ENCODE data around the gene SEMA4C.

Gene SEMA4C

GRCh38 chr2:96869822-96870625 lies at the start of gene SEMA4C:
Gene SEMA4C, minus strand, starts transcription at chr2:96870080. Its CDS starts 2,194 bp downstream, at chr2:96867886.
- Histone ChIP-seq H3K4me3 (peak within 1 kb of the TSS; percentile 58 to 96 (median 80)), H3K27ac (peak within 1 kb of the TSS; percentile 88 to 99 (median 97))

GRCh38 chr2:96918754-96919550 lies 49.1 kb upstream of the SEMA4C start:
- H3K4me3 ChIP-seq, result no peak overlapping the region
- no peak overlapping the region for H3K27ac ChIP-seq

GRCh38 chr2:96918092-96918753 lies 48.3 kb upstream of the SEMA4C start:
- Histone ChIP-seq H3K4me3 (no peak overlapping the region), H3K27ac (peak overlapping the region in 1 of 21 experiments; percentile 27)

GRCh38 chr2:96916646-96917543 lies 47.0 kb upstream of the SEMA4C start:
- Histone ChIP-seq H3K27ac (peak overlapping the region in 11 of 21 experiments; percentile 33 to 61 (median 53)), H3K4me3 (no peak overlapping the region)

- peak overlapping the region in 10 of 21 experiments; percentile 33 to 61 (median 53) for H3K27ac ChIP-seq
Observed at GRCh38 chr2:96916156-96916630, 46.3 kb upstream of the SEMA4C start.

GRCh38 chr2:96914332-96914731 lies 44.5 kb upstream of the SEMA4C start:
- peak overlapping the region in 12 of 21 experiments; percentile 6 to 88 (median 66) for H3K27ac ChIP-seq
- no peak overlapping the region for H3K4me3 ChIP-seq

More at GRCh38 chr2:96916156-96916630, 46.3 kb upstream of the SEMA4C start:
- H3K4me3 ChIP-seq, result no peak overlapping the region

GRCh38 chr2:96913398-96914202 lies 43.7 kb upstream of the SEMA4C start:
- no peak overlapping the region for H3K4me3 ChIP-seq
- H3K27ac ChIP-seq, result peak overlapping the region in 14 of 21 experiments; percentile 4 to 88 (median 65)

- Histone ChIP-seq H3K27ac (peak overlapping the region in 11 of 21 experiments; percentile 4 to 88 (median 67)), H3K4me3 (no peak overlapping the region)
Observed at GRCh38 chr2:96913117-96913397, 43.2 kb upstream of the SEMA4C start.

- H3K27ac ChIP-seq, result peak overlapping the region in 9 of 21 experiments; percentile 4 to 88 (median 69)
- no peak overlapping the region for H3K4me3 ChIP-seq
Observed at GRCh38 chr2:96912346-96913116, 42.7 kb upstream of the SEMA4C start.

- no peak overlapping the region for H3K27ac ChIP-seq
- H3K4me3 ChIP-seq, result no peak overlapping the region
Observed at GRCh38 chr2:96909611-96910021, 39.7 kb upstream of the SEMA4C start.

- no peak overlapping the region for H3K4me3 ChIP-seq
- peak overlapping the region; percentile 29 to 87 (median 75) for H3K27ac ChIP-seq
Observed at GRCh38 chr2:96907115-96908041, 37.5 kb upstream of the SEMA4C start.

GRCh38 chr2:96906729-96907114 lies 36.8 kb upstream of the SEMA4C start:
- Histone ChIP-seq H3K4me3 (no peak overlapping the region), H3K27ac (peak overlapping the region; percentile 47 to 87 (median 75))

- Histone ChIP-seq H3K4me3 (no peak overlapping the region), H3K27ac (peak overlapping the region in 2 of 21 experiments; percentile 5 to 16)
Observed at GRCh38 chr2:96903815-96904214, 33.9 kb upstream of the SEMA4C start.

- no peak overlapping the region for H3K4me3 ChIP-seq
Observed at GRCh38 chr2:96903318-96903717, 33.4 kb upstream of the SEMA4C start.

GRCh38 chr2:96900237-96900636 lies 30.4 kb upstream of the SEMA4C start:
- H3K27ac ChIP-seq, result no peak overlapping the region
- no peak overlapping the region for H3K4me3 ChIP-seq

More at GRCh38 chr2:96903318-96903717, 33.4 kb upstream of the SEMA4C start:
- peak overlapping the region in 2 of 21 experiments; percentile 5 to 16 for H3K27ac ChIP-seq

- H3K4me3 ChIP-seq, result no peak overlapping the region
- H3K27ac ChIP-seq, result peak overlapping the region in 7 of 21 experiments; percentile 5 to 77 (median 56)
Observed at GRCh38 chr2:96899413-96899741, 29.5 kb upstream of the SEMA4C start.
